Measurements from ENCODE around the gene UMODL1. TPM values are rescaled to one million over a fixed set of nuclear protein-coding genes. Genes with fewer than 3 reads are reported as not detected.

UMODL1 gene
- total and polyA plus RNA-seq, 5 donors from 2014 or later: 0.05 to 0.35 (median 0.07) TPM; not detected in 1

DNA sequence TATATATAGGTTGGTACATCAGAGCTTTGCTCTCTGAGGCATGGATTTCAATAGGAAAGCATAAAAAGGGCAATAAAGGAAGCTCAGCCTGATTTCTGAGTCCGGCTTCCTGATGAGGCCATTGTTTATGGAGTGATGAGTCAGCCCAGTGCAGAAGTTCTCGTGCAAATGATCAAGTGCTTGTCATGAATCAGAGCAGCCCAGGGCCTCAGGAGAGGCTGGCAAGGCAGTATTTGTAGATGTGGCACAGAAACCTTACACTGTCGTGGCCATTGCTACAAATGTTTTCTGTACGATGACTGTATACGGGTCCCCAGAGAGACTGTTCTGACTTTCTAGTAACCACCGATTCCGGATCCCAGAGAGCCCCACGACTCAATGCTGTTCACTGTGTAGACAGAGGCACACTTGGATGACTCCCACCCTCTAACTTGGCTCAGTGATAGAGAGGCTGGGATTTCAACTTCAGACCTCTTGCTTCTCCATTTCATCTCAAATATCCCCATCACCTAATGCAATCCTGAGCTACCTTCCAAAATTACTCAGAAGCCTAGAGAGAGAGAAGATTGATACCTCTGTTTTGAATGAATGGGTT lies 26.8 kb downstream of the UMODL1 start:
- no peak overlapping the region for H3K27ac ChIP-seq (ENCODE audit: insufficient read depth, low read length, poor library complexity, severe bottlenecking)
- H3K4me1 ChIP-seq (ENCODE audit: control insufficient read depth, insufficient read depth, low read length, poor library complexity, severe bottlenecking): no peaks in the 10 kb centered on the region
- H3K27ac Mint-ChIP-seq: peak overlapping the region in 2 of 3 donors; percentile 26 to 72
- no peak overlapping the region for H3K4me3 Mint-ChIP-seq
- no peaks in the 10 kb centered on the region for H3K36me3 ChIP-seq (ENCODE audit: control insufficient read depth, insufficient read depth, low read length)
- no peaks in the 10 kb centered on the region for H3K36me3 Mint-ChIP-seq
- DNase-seq (no peak), ATAC-seq (ENCODE audit: low read depth in 2 of 2) (peak; percentile 50 to 52)
- H3K27me3 Mint-ChIP-seq: peaks cover 20% of the 10 kb centered on the region
- H3K27me3 ChIP-seq (ENCODE audit: control insufficient read depth, insufficient read depth, low read length): no peaks in the 10 kb centered on the region
- H3K4me3 ChIP-seq (ENCODE audit: low read depth, low read length): no peak overlapping the region
- H3K9me3 ChIP-seq (ENCODE audit: control insufficient read depth in 2 of 2, low read length in 2 of 2): peaks cover 0 to 5% of the 10 kb centered on the region in 2 experiments
- H3K4me1 Mint-ChIP-seq: no peaks in the 10 kb centered on the region
- H3K9me3 Mint-ChIP-seq: peaks cover 0 to 4% (median 0%) of the 10 kb centered on the region in 7 donors

DNA sequence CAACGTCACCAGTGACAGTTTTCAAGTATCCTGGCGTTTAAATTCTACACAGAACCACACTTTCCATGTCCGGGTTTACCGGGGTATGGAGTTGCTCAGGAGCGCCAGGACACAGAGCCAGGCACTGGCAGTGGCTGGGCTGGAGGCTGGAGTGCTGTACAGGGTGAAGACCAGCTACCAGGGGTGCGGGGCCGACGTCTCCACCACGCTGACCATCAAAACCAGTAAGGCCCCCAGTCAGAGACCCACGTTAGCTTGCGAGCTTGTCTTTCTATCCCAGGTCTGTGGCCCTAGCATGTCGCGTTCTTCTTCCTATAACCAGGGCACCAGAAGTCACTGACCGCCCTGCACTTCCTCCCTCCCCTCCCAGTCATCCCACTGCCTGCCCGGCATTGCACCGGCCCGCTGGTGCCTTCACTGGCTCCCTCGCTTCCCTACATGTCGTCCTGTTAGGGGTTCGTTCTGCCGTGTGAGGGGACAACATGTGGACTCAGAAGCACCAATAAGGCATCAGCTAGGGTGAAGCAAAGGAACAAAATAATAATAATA lies 27.9 kb downstream of the UMODL1 start:
- Histone ChIP-seq H3K4me3 (ENCODE audit: low read depth, low read length) (no peak overlapping the region), H3K9me3 (ENCODE audit: control insufficient read depth in 2 of 2, low read length in 2 of 2) (peaks cover 0 to 5% of the 10 kb centered on the region in 2 experiments), H3K27me3 (ENCODE audit: control insufficient read depth, insufficient read depth, low read length) (no peaks in the 10 kb centered on the region), H3K4me1 (ENCODE audit: control insufficient read depth, insufficient read depth, low read length, poor library complexity, severe bottlenecking) (no peaks in the 10 kb centered on the region), H3K27ac (ENCODE audit: insufficient read depth, low read length, poor library complexity, severe bottlenecking) (no peak overlapping the region), H3K36me3 (ENCODE audit: control insufficient read depth, insufficient read depth, low read length) (no peaks in the 10 kb centered on the region)
- Mint-ChIP-seq H3K27me3 (peaks cover 20% of the 10 kb centered on the region), H3K36me3 (no peaks in the 10 kb centered on the region), H3K27ac (no peak overlapping the region), H3K4me3 (no peak overlapping the region), H3K9me3 (peaks cover 0 to 4% (median 0%) of the 10 kb centered on the region in 7 donors), H3K4me1 (no peaks in the 10 kb centered on the region)
- ATAC-seq (ENCODE audit: low read depth in 2 of 2): no peak
- DNase-seq: no peak

DNA sequence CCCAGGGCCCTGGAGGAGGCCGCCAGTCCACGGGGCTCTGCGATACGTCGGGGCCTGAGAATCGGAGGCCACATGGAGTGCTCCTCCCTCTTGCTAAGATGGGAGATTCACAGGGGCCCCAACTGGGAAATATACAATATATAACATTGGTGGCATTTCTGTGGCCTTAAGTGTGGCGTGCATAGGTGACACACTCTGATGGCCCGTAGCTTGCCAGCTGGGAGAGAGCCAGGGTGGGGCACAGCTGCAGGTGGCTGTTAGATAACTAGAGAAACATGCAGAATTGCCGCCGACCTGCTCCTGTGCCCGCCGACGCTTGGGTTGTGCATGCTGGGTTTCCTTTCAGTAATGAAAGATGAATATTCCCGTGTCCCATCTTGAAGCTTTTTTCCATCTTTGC lies 30.1 kb downstream of the UMODL1 start:
- Mint-ChIP-seq H3K9me3 (no peaks in the 10 kb centered on the region), H3K4me3 (peak overlapping the region in 1 of 4 donors; percentile 38), H3K27ac (no peak overlapping the region), H3K36me3 (no peaks in the 10 kb centered on the region), H3K27me3 (peaks cover 16% of the 10 kb centered on the region), H3K4me1 (peaks cover 0 to 4% (median 0%) of the 10 kb centered on the region in 4 donors)
- no peak overlapping the region for H3K4me3 ChIP-seq (ENCODE audit: low read depth, low read length)
- no peaks in the 10 kb centered on the region for H3K36me3 ChIP-seq (ENCODE audit: control insufficient read depth, insufficient read depth, low read length)
- H3K9me3 ChIP-seq (ENCODE audit: control insufficient read depth in 2 of 2, low read length in 2 of 2): no peaks in the 10 kb centered on the region
- no peak overlapping the region for H3K27ac ChIP-seq (ENCODE audit: insufficient read depth, low read length, poor library complexity, severe bottlenecking)
- ATAC-seq (ENCODE audit: low read depth in 2 of 2): no peak
- no peak for DNase-seq
- no peaks in the 10 kb centered on the region for H3K27me3 ChIP-seq (ENCODE audit: control insufficient read depth, insufficient read depth, low read length)
- H3K4me1 ChIP-seq (ENCODE audit: control insufficient read depth, insufficient read depth, low read length, poor library complexity, severe bottlenecking): no peaks in the 10 kb centered on the region

DNA sequence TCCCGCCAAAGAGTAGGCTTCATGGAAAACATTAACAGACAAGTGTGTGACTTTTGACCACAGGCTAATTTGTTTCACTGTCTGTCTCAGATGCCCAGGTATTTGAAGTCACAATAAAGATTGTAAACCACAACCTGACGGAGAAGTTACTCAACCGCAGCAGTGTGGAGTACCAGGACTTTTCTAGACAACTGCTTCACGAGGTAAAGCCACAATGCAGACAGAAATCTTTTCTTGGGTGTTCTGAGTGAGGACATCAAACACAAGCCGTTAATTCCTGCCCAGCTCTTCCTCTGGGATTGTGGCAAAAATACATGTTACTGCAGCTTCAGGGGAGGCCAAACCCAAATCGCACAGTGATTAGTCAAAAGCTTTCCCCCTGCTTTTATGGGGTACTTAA lies 31.0 kb downstream of the UMODL1 start:
- peaks cover 0 to 4% (median 0%) of the 10 kb centered on the region in 4 donors for H3K4me1 Mint-ChIP-seq
- DNase-seq: no peak
- Histone ChIP-seq H3K4me3 (ENCODE audit: low read depth, low read length) (no peak overlapping the region), H3K9me3 (ENCODE audit: control insufficient read depth in 2 of 2, low read length in 2 of 2) (no peaks in the 10 kb centered on the region), H3K4me1 (ENCODE audit: control insufficient read depth, insufficient read depth, low read length, poor library complexity, severe bottlenecking) (no peaks in the 10 kb centered on the region), H3K27ac (ENCODE audit: insufficient read depth, low read length, poor library complexity, severe bottlenecking) (no peak overlapping the region), H3K27me3 (ENCODE audit: control insufficient read depth, insufficient read depth, low read length) (no peaks in the 10 kb centered on the region), H3K36me3 (ENCODE audit: control insufficient read depth, insufficient read depth, low read length) (no peaks in the 10 kb centered on the region)
- H3K27ac Mint-ChIP-seq: no peak overlapping the region
- no peaks in the 10 kb centered on the region for H3K36me3 Mint-ChIP-seq
- H3K27me3 Mint-ChIP-seq: peaks cover 16% of the 10 kb centered on the region
- no peaks in the 10 kb centered on the region for H3K9me3 Mint-ChIP-seq
- no peak for ATAC-seq (ENCODE audit: low read depth in 2 of 2)
- H3K4me3 Mint-ChIP-seq: no peak overlapping the region

DNA sequence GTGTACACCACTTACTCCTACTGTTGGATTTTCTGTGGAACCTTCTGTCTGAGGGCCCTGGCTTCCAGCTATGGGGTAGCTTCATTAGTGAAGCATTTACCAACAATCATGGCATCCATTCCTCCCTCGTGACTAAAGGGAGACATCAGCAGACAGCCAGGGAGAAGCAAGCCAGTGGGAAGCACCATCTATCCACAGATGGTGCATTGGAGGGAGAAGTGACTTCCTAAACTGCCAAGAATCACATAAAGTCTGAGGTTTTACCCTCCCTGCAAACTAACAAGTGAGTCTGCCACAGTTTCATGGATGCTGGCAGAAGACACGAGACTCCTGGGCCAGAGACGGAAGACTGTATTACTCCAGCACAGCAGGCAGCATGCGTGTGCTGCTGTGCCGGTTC lies 31.4 kb downstream of the UMODL1 start:
- Mint-ChIP-seq H3K36me3 (no peaks in the 10 kb centered on the region), H3K27me3 (peaks cover 16% of the 10 kb centered on the region)
- no peak for ATAC-seq (ENCODE audit: low read depth in 2 of 2)

DNA sequence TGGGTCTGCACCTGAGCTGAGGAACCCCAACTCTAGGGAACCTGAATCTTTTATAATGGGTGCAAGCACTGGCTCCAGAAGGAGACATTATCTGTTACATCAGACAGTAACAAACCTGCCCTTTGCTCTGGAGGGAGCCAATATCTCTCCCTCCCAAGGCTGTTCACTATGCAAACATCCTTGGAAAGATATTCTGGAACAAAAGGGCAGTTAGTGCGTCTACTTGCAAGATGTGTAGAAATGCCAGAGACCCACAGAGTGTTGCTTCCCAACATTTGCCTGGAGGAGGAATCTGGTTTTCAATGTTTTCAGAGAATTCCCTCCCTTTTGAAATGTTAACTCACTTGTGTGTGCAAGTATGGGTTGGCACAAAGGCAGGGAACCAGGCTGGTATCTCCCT lies 31.9 kb downstream of the UMODL1 start:
- no peak overlapping the region for H3K4me3 Mint-ChIP-seq
- Histone ChIP-seq H3K4me3 (ENCODE audit: low read depth, low read length) (no peak overlapping the region), H3K27ac (ENCODE audit: insufficient read depth, low read length, poor library complexity, severe bottlenecking) (no peak overlapping the region), H3K36me3 (ENCODE audit: control insufficient read depth, insufficient read depth, low read length) (no peaks in the 10 kb centered on the region), H3K9me3 (ENCODE audit: control insufficient read depth in 2 of 2, low read length in 2 of 2) (no peaks in the 10 kb centered on the region), H3K27me3 (ENCODE audit: control insufficient read depth, insufficient read depth, low read length) (no peaks in the 10 kb centered on the region), H3K4me1 (ENCODE audit: control insufficient read depth, insufficient read depth, low read length, poor library complexity, severe bottlenecking) (peaks cover 7% of the 10 kb centered on the region)
- H3K4me1 Mint-ChIP-seq: peaks cover 0 to 6% (median 2%) of the 10 kb centered on the region in 4 donors
- H3K36me3 Mint-ChIP-seq: no peaks in the 10 kb centered on the region
- H3K9me3 Mint-ChIP-seq: no peaks in the 10 kb centered on the region
- no peak for DNase-seq
- peaks cover 13% of the 10 kb centered on the region for H3K27me3 Mint-ChIP-seq
- ATAC-seq (ENCODE audit: low read depth in 2 of 2): no peak
- no peak overlapping the region for H3K27ac Mint-ChIP-seq

More for the DNA sequence above, 31.4 kb downstream of the UMODL1 start:
- H3K4me3 ChIP-seq (ENCODE audit: low read depth, low read length): no peak overlapping the region
- peaks cover 0 to 4% (median under 1%) of the 10 kb centered on the region in 4 donors for H3K4me1 Mint-ChIP-seq
- no peaks in the 10 kb centered on the region for H3K36me3 ChIP-seq (ENCODE audit: control insufficient read depth, insufficient read depth, low read length)
- H3K27me3 ChIP-seq (ENCODE audit: control insufficient read depth, insufficient read depth, low read length): no peaks in the 10 kb centered on the region
- no peak overlapping the region for H3K4me3 Mint-ChIP-seq
- H3K9me3 ChIP-seq (ENCODE audit: control insufficient read depth in 2 of 2, low read length in 2 of 2): no peaks in the 10 kb centered on the region
- H3K27ac ChIP-seq (ENCODE audit: insufficient read depth, low read length, poor library complexity, severe bottlenecking): no peak overlapping the region
- no peak overlapping the region for H3K27ac Mint-ChIP-seq
- peaks cover 3% of the 10 kb centered on the region for H3K4me1 ChIP-seq (ENCODE audit: control insufficient read depth, insufficient read depth, low read length, poor library complexity, severe bottlenecking)
- DNase-seq: no peak
- H3K9me3 Mint-ChIP-seq: no peaks in the 10 kb centered on the region

DNA sequence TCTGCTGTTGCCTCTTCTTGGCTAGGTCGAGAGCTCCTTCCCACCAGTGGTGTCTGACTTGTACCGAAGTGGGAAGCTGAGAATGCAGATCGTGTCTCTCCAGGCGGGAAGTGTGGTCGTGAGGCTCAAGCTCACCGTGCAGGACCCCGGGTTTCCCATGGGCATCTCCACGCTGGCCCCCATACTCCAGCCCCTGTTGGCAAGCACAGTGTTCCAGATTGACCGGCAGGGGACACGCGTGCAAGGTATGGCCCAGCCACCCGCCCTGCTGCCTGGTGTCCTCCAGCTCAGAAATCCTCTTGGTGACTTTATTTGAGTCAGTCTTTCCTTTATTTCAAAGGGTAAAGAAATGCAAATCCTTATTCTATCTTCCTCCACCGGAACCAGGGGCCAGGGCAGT lies 32.7 kb downstream of the UMODL1 start:
- no peaks in the 10 kb centered on the region for H3K9me3 Mint-ChIP-seq
- no peaks in the 10 kb centered on the region for H3K9me3 ChIP-seq (ENCODE audit: control insufficient read depth in 2 of 2, low read length in 2 of 2)
- H3K36me3 ChIP-seq (ENCODE audit: control insufficient read depth, insufficient read depth, low read length): no peaks in the 10 kb centered on the region
- H3K4me1 Mint-ChIP-seq: peaks cover 0 to 8% (median 2%) of the 10 kb centered on the region in 4 donors
- DNase-seq: no peak
- no peak overlapping the region for H3K4me3 ChIP-seq (ENCODE audit: low read depth, low read length)
- no peaks in the 10 kb centered on the region for H3K27me3 ChIP-seq (ENCODE audit: control insufficient read depth, insufficient read depth, low read length)
- no peak overlapping the region for H3K27ac ChIP-seq (ENCODE audit: insufficient read depth, low read length, poor library complexity, severe bottlenecking)
- peaks cover 11% of the 10 kb centered on the region for H3K27me3 Mint-ChIP-seq
- no peaks in the 10 kb centered on the region for H3K36me3 Mint-ChIP-seq
- peaks cover 14% of the 10 kb centered on the region for H3K4me1 ChIP-seq (ENCODE audit: control insufficient read depth, insufficient read depth, low read length, poor library complexity, severe bottlenecking)
- ATAC-seq (ENCODE audit: low read depth in 2 of 2): no peak
- H3K4me3 Mint-ChIP-seq: no peak overlapping the region
- H3K27ac Mint-ChIP-seq: no peak overlapping the region
